Right atrium auricular region (tissue), 2 donors: ENCODE measurements around the gene ASB6. TPM values are rescaled to one million over a fixed set of nuclear protein-coding genes. Genes with fewer than 3 reads are reported as not detected.

ENCODE experiments used
- DNase-seq: peaks from one replicate; pipeline ENCODE4 v3.0.0-alpha.2; 2019; ENCODE audit warnings: low spot score
- H3K27ac ChIP-seq, 2 donors: fragments of 200-600 bp; sonication (generic); 1 replicate in 1 of 2; 2 replicates in 1 of 2; pipeline ENCODE4 v1.5.1; 2016 to 2019
- H3K27me3 ChIP-seq, 2 donors: fragments of 200-600 bp; sonication (generic); one replicate each; pipeline versions ENCODE4 v1.5.1 to v1.6.0; 2017 to 2019
- H3K36me3 ChIP-seq: fragments of 200-600 bp; sonication (generic); one replicate; pipeline ENCODE4 v1.5.1; 2016
- H3K4me1 ChIP-seq, 2 donors: fragments of 200-600 bp; sonication (generic); one replicate each; pipeline versions ENCODE4 v1.5.1 to v1.6.0; 2017 to 2019
- H3K4me3 ChIP-seq, 2 donors: fragments of 200-600 bp; sonication (generic); 1 replicate in 1 of 2; 2 replicates in 1 of 2; pipeline ENCODE4 v1.5.1; 2017 to 2019; ENCODE audit warnings: mild to moderate bottlenecking in 1 of 2, moderate library complexity in 1 of 2
- H3K9me3 ChIP-seq, 2 donors: fragments of 200-600 bp; sonication (generic); one replicate each; pipeline ENCODE4 v1.5.1; 2019
- CTCF ChIP-seq, 2 donors: fragments of 200-600 bp; sonication (generic); IDR thresholded peaks; one replicate each; pipeline ENCODE4 v1.5.1; 2019; ENCODE audit warnings: antibody characterized with exemption in 2 of 2
- total RNA-seq, 2 donors: library from RNA; depleted of rRNA; stranded (reverse); fragments of >200 nt; gene quantifications; one replicate each; pipeline ENCODE4 v1.1.0, GENCODE V29; 2016

ASB6 gene
- total RNA-seq, 2 donors from 2014 or later = 10.2 to 12.6 TPM

- TF ChIP-seq CTCF (IDR thresholded peaks at IDR 0.05) = no peak
- peak within 1 kb of the TSS; percentile 40 to 64 for H3K4me3 ChIP-seq
- peaks cover 0 to 11% of the 10 kb centered on the region in 2 donors for H3K4me1 ChIP-seq
- no peaks in the 10 kb centered on the region for H3K36me3 ChIP-seq
- H3K9me3 ChIP-seq = no peaks in the 10 kb centered on the region
- no peaks in the 10 kb centered on the region for H3K27me3 ChIP-seq
- no peak for DNase-seq
- H3K27ac ChIP-seq = peak within 1 kb of the TSS in 1 of 2 donors; percentile 12
These were observed 21.2 kb downstream of the ASB6 start, which contains the start of gene C9orf50 for GRCh38 chr9:129620669-129621295. Gene C9orf50 (minus strand): TSS chr9:129621101. CDS start chr9:129620574, 527 bp downstream.

GRCh38 chr9:129619787-129620668 lies 21.9 kb downstream of the ASB6 start:
- Histone ChIP-seq H3K36me3 (no peaks in the 10 kb centered on the region), H3K9me3 (no peaks in the 10 kb centered on the region), H3K4me3 (peak overlapping the region; percentile 40 to 64), H3K4me1 (peaks cover 0 to 11% of the 10 kb centered on the region in 2 donors), H3K27me3 (no peaks in the 10 kb centered on the region), H3K27ac (peak overlapping the region in 1 of 2 donors; percentile 12)
- no peak for DNase-seq
- peak in 1 of 2 donors; percentile 22 for TF ChIP-seq CTCF (IDR thresholded peaks at IDR 0.05)

- TF ChIP-seq CTCF (IDR thresholded peaks at IDR 0.05) = peak in 1 of 2 donors; percentile 30
- no peaks in the 10 kb centered on the region for H3K9me3 ChIP-seq
These were observed 24.8 kb downstream of the ASB6 start for GRCh38 chr9:129617167-129617566.

GRCh38 chr9:129615407-129616285 lies 26.3 kb downstream of the ASB6 start:
- Histone ChIP-seq H3K4me3 (no peak overlapping the region), H3K36me3 (no peaks in the 10 kb centered on the region), H3K4me1 (peaks cover 0 to 16% of the 10 kb centered on the region in 2 donors), H3K27ac (no peak overlapping the region), H3K9me3 (no peaks in the 10 kb centered on the region), H3K27me3 (no peaks in the 10 kb centered on the region)
- TF ChIP-seq CTCF (IDR thresholded peaks at IDR 0.05) = no peak
- no peak for DNase-seq

More at GRCh38 chr9:129617167-129617566, 24.8 kb downstream of the ASB6 start:
- no peak for DNase-seq
- H3K27me3 ChIP-seq = no peaks in the 10 kb centered on the region
- no peak overlapping the region for H3K4me3 ChIP-seq
- no peaks in the 10 kb centered on the region for H3K36me3 ChIP-seq
- no peak overlapping the region for H3K27ac ChIP-seq
- peaks cover 0 to 11% of the 10 kb centered on the region in 2 donors for H3K4me1 ChIP-seq

GRCh38 chr9:129614932-129615331 lies 27.0 kb downstream of the ASB6 start:
- H3K4me3 ChIP-seq = no peak overlapping the region
- H3K9me3 ChIP-seq = no peaks in the 10 kb centered on the region
- DNase-seq = no peak
- no peak for TF ChIP-seq CTCF (IDR thresholded peaks at IDR 0.05)
- H3K4me1 ChIP-seq = peaks cover 0 to 15% of the 10 kb centered on the region in 2 donors
- H3K27me3 ChIP-seq = no peaks in the 10 kb centered on the region
- no peak overlapping the region for H3K27ac ChIP-seq
- no peaks in the 10 kb centered on the region for H3K36me3 ChIP-seq
